Measurements from ENCODE around the gene C14orf39.

GRCh38 chr14:60506462-60506984 lies 20.7 kb upstream of the C14orf39 start:
- TF ChIP-seq CTCF (IDR thresholded peaks at IDR 0.05) (no peak), ZFX (IDR thresholded peaks at IDR 0.05; ENCODE audit: borderline replicate concordance) (no peak)
